ENCODE results near the gene NAB2. TPM values are rescaled to one million over a fixed set of nuclear protein-coding genes. Genes with fewer than 3 reads are reported as not detected.

Gene NAB2
- total and polyA plus RNA-seq, 10 of the 15 experiments (the other 5 are each of a cell fraction or from before 2014, with no cell fraction given): 0.35 to 35.2 (median 15.3) TPM

- Histone ChIP-seq H3K9ac (ENCODE audit: control insufficient read depth, insufficient read depth, low read length) (no peak overlapping the region), H3K9me3 (replicated peaks; ENCODE audit: control insufficient read depth, insufficient read depth, low read length) (no peaks in the 10 kb centered on the region; the same call in 2 of the 3 replicates), H3K27ac (ENCODE audit: control insufficient read depth, insufficient read depth) (no peak overlapping the region), H3K4me3 (no peak overlapping the region), H3K27me3 (replicated peaks in 1 of 2; ENCODE audit: control insufficient read depth in 2 of 2, insufficient read depth in 2 of 2, low read length in 1 of 2) (no peaks in the 10 kb centered on the region; a peak in 1 of 4 replicates), H3K4me1 (ENCODE audit: control insufficient read depth, insufficient read depth, low read length) (peaks cover 15% of the 10 kb centered on the region), H3K4me2 (ENCODE audit: control insufficient read depth, insufficient read depth) (no peak overlapping the region), H3K79me2 (ENCODE audit: control insufficient read depth, insufficient read depth, low read length) (no peaks in the 10 kb centered on the region), H4K20me1 (ENCODE audit: control insufficient read depth, insufficient read depth) (no peaks in the 10 kb centered on the region), H3K36me3 (ENCODE audit: control insufficient read depth in 2 of 2, insufficient read depth in 2 of 2, low read length in 1 of 2) (no peaks in the 10 kb centered on the region), H2AFZ (ENCODE audit: control insufficient read depth, low read depth, low read length) (no peak overlapping the region)
- POLR2A ChIA-PET: interaction anchor here (0.6 kb wide), 1 partner anchor 32 kb away, joined by 3 read pairs; no protein-coding TSS in a partner anchor
- RAD21 ChIA-PET (ENCODE audit: unreplicated experiment): no interaction called here
- SMC1A ChIA-PET (ENCODE audit: uncharacterized antibody, unreplicated experiment): interaction anchor here (0.5 to 2.1 kb wide), 4 partner anchors 13 to 706 kb away, joined by 3 to 5 read pairs (median 3); no protein-coding TSS in a partner anchor
- WGBS (ENCODE audit: insufficient coverage, insufficient replicate concordance, low lambda C conversion rate, missing lambda C conversion rate): 100% methylated on average over 1 of the region's 1 CpG
- no TSS peak for BruUV-seq (replicated peaks)
- DNase-seq (ENCODE audit: low read depth, low spot score) (no peak), ATAC-seq (no peak), FAIRE-seq (no peak)
- TF ChIP-seq PRDM15 (CRISPR knock-in tag; IDR thresholded peaks at IDR 0.05): no peak
- no peak for TF ChIP-seq HSF1 (IDR thresholded peaks at IDR 0.05; ENCODE audit: low read depth, low read length)
- no peak for TF ChIP-seq MYC (IDR thresholded peaks at IDR 0.05; ENCODE audit: insufficient read depth, insufficient read length, insufficient replicate concordance, low read length, severe bottlenecking)
- TF ChIP-seq CBFB (IDR thresholded peaks at IDR 0.05; ENCODE audit: low read depth): no peak
- TF ChIP-seq POLR2AphosphoS2 (IDR thresholded peaks at IDR 0.05; ENCODE audit: low read depth, low read length): no peak
- no peak for TF ChIP-seq EP300 (IDR thresholded peaks at IDR 0.05; ENCODE audit: borderline replicate concordance in 1 of 2, control insufficient read depth in 1 of 2, low read depth in 2 of 2, low read length in 2 of 2)
- no peak for TF ChIP-seq MTA2 (IDR thresholded peaks at IDR 0.05; ENCODE audit: low read depth)
- intact Hi-C loops (cut with micrococcal nuclease; ENCODE audit: unreplicated experiment) (no loop called here), in situ Hi-C loops (cut with MboI) (no loop called here)
- CTCF ChIA-PET: interaction anchor here (1.0 to 2.5 kb wide), 6 partner anchors 10 to 64 kb away, joined by 3 to 9 read pairs (median 4); no protein-coding TSS in a partner anchor
Observed at GRCh38 chr12:57048423-57049118, 40.3 kb upstream of the NAB2 start.
